ENCODE measurements around the gene FGF4.

FGF4 gene

GRCh38 chr11:69819541-69820070, 44.5 kb upstream of the FGF4 start:
- TF ChIP-seq, protein P1, sequence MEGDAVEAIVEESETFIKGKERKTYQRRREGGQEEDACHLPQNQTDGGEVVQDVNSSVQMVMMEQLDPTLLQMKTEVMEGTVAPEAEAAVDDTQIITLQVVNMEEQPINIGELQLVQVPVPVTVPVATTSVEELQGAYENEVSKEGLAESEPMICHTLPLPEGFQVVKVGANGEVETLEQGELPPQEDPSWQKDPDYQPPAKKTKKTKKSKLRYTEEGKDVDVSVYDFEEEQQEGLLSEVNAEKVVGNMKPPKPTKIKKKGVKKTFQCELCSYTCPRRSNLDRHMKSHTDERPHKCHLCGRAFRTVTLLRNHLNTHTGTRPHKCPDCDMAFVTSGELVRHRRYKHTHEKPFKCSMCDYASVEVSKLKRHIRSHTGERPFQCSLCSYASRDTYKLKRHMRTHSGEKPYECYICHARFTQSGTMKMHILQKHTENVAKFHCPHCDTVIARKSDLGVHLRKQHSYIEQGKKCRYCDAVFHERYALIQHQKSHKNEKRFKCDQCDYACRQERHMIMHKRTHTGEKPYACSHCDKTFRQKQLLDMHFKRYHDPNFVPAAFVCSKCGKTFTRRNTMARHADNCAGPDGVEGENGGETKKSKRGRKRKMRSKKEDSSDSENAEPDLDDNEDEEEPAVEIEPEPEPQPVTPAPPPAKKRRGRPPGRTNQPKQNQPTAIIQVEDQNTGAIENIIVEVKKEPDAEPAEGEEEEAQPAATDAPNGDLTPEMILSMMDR (IDR thresholded peaks at IDR 0.05; ENCODE audit: low read depth, low read length), result no peak
- Histone ChIP-seq H3K27me3 (ENCODE audit: insufficient read depth, low read depth, severe bottlenecking) (peaks cover 96% of the 10 kb centered on the region), H3K36me3 (no peaks in the 10 kb centered on the region), H3K4me3 (ENCODE audit: low read depth, low read length) (no peak overlapping the region), H3K27ac (no peak overlapping the region), H3K9me3 (ENCODE audit: severe bottlenecking) (no peaks in the 10 kb centered on the region)
- no peak for DNase-seq

DNA sequence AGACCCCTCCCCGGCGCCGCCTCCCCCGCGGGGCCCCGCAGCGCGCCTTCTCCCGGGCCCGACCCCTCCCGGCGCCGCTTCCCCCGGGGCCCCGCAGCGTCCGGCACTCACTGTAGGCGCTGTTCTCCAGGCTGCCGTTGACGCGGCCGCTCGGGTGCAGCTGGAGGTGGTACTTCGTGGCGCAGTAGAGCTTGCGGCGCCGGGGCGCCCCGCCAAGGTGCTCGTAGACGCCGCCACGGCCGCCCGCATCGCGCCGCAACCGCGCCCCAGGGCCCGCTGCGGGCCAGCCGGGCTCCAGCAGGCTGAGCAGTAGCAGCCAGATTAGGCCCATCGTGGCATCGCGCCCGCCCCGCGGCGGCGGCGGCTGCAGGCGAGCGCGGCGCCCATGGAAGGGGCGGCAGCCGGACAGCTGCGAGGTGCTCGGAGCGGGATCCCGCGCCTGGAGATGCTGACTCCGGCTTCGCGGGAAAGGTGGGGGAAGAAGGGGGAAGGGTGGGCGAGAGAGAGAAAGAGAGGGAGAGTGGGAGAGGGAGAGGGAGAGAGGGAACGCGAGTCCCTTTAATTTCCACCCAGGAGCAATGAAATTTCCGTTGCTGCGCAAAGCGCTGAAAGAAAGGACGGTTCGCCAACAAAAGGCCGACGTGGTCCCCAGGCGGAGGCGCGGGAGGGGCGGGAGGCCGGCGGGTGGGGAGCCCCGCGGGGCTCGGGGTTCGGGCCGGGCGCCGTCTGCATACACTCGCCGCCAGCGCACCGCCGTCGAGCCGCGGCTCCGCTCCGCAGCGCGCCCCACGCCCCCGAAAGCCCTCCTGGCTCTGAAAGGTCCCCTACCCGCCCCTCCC, 43.7 kb upstream of the FGF4 start, which contains the start of gene FGF3:
Gene FGF3 (minus strand): TSS at position 814 of the 839 bp plus-strand sequence. CDS start 483 bp downstream, at position 331.
- no peak within 1 kb of the TSS for H3K27ac ChIP-seq
- TF ChIP-seq, protein P1 (IDR thresholded peaks at IDR 0.05; ENCODE audit: low read depth, low read length), result no peak
- H3K4me3 ChIP-seq (ENCODE audit: low read depth, low read length), result peak within 1 kb of the TSS; percentile 40; the same call in 1 of the 2 replicates
- no peaks in the 10 kb centered on the region for H3K36me3 ChIP-seq
- no peaks in the 10 kb centered on the region for H3K9me3 ChIP-seq (ENCODE audit: severe bottlenecking)
- H3K27me3 ChIP-seq (ENCODE audit: insufficient read depth, low read depth, severe bottlenecking), result peaks cover 94% of the 10 kb centered on the region
- DNase-seq, result no peak

DNA sequence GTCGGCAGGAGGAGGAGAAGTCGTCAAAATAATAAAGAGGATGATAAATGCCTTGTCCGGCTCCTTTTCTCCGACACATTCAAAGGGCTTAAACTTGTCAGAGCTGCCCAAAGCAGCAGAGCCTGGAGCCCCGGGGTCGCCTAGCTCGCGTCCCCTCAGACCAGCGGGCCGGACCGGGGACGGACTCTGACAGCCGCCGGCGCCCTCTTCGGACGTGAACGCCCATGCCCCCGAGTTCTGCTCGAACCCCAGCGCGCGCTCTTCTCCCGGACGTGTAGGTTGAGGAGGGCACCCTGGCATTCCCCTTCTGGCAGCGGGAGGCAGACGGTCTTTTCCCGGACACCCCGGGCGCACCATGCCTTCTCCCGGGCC, 43.1 kb upstream of the FGF4 start:
- no peaks in the 10 kb centered on the region for H3K9me3 ChIP-seq (ENCODE audit: severe bottlenecking)
- H3K27ac ChIP-seq, result no peak overlapping the region
- TF ChIP-seq, protein P1 (IDR thresholded peaks at IDR 0.05; ENCODE audit: low read depth, low read length), result no peak
- H3K27me3 ChIP-seq (ENCODE audit: insufficient read depth, low read depth, severe bottlenecking), result peaks cover 90% of the 10 kb centered on the region
- H3K4me3 ChIP-seq (ENCODE audit: low read depth, low read length), result peak overlapping the region; percentile 40
- no peak for DNase-seq
- H3K36me3 ChIP-seq, result no peaks in the 10 kb centered on the region

GRCh38 chr11:69817265-69818230, 42.4 kb upstream of the FGF4 start:
- peak; percentile 31 for DNase-seq
- H3K4me3 ChIP-seq (ENCODE audit: low read depth, low read length), result peak overlapping the region; percentile 40

DNA sequence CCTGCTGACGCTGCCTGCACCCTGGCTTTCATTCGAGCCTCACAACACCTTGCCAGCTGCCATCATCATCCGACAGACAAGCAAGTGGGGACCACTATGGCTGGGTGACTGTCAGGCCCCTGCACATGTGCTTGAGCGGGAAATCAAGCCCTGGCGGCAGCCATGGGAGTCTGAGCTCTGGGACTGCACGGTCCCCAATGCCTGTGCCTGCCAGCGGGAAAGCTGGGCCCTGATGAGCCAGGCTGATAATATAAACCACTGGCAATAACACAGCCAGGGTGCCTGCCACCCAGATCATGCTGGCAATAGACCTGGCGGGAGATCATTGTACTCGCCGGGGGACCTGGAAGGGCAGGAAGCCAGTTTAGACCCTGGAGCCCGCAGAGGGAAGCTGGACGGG, 41.5 kb upstream of the FGF4 start:
- H3K27me3 ChIP-seq (ENCODE audit: insufficient read depth, low read depth, severe bottlenecking), result peaks cover 88% of the 10 kb centered on the region

More at GRCh38 chr11:69817265-69818230, 42.4 kb upstream of the FGF4 start:
- TF ChIP-seq, protein P1 (IDR thresholded peaks at IDR 0.05; ENCODE audit: low read depth, low read length), result no peak
- H3K36me3 ChIP-seq, result no peaks in the 10 kb centered on the region
- peaks cover 90% of the 10 kb centered on the region for H3K27me3 ChIP-seq (ENCODE audit: insufficient read depth, low read depth, severe bottlenecking)
- H3K9me3 ChIP-seq (ENCODE audit: severe bottlenecking), result no peaks in the 10 kb centered on the region
- no peak overlapping the region for H3K27ac ChIP-seq

More for the DNA sequence above, 41.5 kb upstream of the FGF4 start:
- Histone ChIP-seq H3K4me3 (ENCODE audit: low read depth, low read length) (no peak overlapping the region), H3K9me3 (ENCODE audit: severe bottlenecking) (no peaks in the 10 kb centered on the region), H3K36me3 (no peaks in the 10 kb centered on the region), H3K27ac (no peak overlapping the region)
- DNase-seq, result no peak
- TF ChIP-seq, protein P1 (IDR thresholded peaks at IDR 0.05; ENCODE audit: low read depth, low read length), result no peak

Measured in WERI-Rb-1 (cell line).